Pancreas (tissue), 10 donors: ENCODE measurements around the gene EP300. TPM values are rescaled to one million over a fixed set of nuclear protein-coding genes. Genes with fewer than 3 reads are reported as not detected.
A peak's percentile ranks its signal among the peaks of the same experiment; 100 is the strongest.
"Not testable (repeated sequence)": the region's sequence is repeated elsewhere in the genome, so short reads cannot be mapped to it uniquely, and the experiment has no call there.

Experiments
- ATAC-seq, 4 donors: fragments of 200-7000 bp; cut with Tn5 transposase; one replicate each; pipeline versions ENCODE4 v1.8.0 to v1.9.1; 2020; ENCODE audit warnings: mild to moderate bottlenecking in 4 of 4, moderate library complexity in 4 of 4
- DNase-seq, 6 donors: peaks; one replicate each; pipeline ENCODE4 v3.0.0-alpha.2; 2020
- FAIRE-seq: peaks from 2 replicates; lab custom pipeline; 2012; peaks lifted over from hg19 to GRCh38; lab: Jason Lieb, UNC
- H3K27ac ChIP-seq, 4 donors: fragments of 200-600 bp; sonication (generic); 1 replicate in 3 of 4; 2 replicates in 1 of 4; pipeline versions ENCODE4 v1.5.0 to v1.8.0; 2020
- H3K27me3 ChIP-seq, 4 donors: fragments of 200-600 bp; one replicate each; pipeline ENCODE4 v1.8.0; 2021
- H3K36me3 ChIP-seq, 3 donors: fragments of 200-600 bp; sonication (generic) in 1 of 3; one replicate each; pipeline versions ENCODE4 v1.5.0 to v1.8.0; 2020 to 2021
- H3K4me1 ChIP-seq, 3 donors: fragments of 200-600 bp; one replicate each; pipeline ENCODE4 v1.8.0; 2021
- H3K4me3 ChIP-seq, 4 donors: fragments of 200-600 bp; sonication (generic) in 2 of 4; one replicate each; pipeline versions ENCODE4 v1.5.0 to v1.8.0; 2020 to 2021
- H3K9me3 ChIP-seq, 4 donors: fragments of 200-600 bp; one replicate each; pipeline ENCODE4 v1.8.0; 2021
- CTCF ChIP-seq, 4 donors: fragments of 200-600 bp; sonication (generic) in 3 of 4; IDR thresholded peaks; one replicate each; pipeline versions ENCODE4 v1.5.0 to v1.8.0; 2021; ENCODE audit warnings: antibody characterized with exemption in 4 of 4
- WGBS, 2 donors: extraction: QIAGEN DNeasy Blood & Tissue Kit; methylation state at CpG; one replicate each; pipeline ENCODE4 v1.1.7; 2013; 5-methylcytosine and 5-hydroxymethylcytosine counted together
- intact Hi-C, 3 donors: fragments of 100-400 bp; cut with DNase I; formaldehyde crosslinking; loops; one replicate each; pipeline versions ENCODE4 v1.11.1 to v1.14.2; 2022
- polyA plus RNA-seq, 2 donors: library from polyadenylated mRNA; stranded (reverse); fragments of 200-250 nt; gene quantifications; one replicate each; pipeline ENCODE4 v1.2.3, GENCODE V29; 2013
- total RNA-seq, 6 donors: library from RNA; stranded (reverse); fragmentation: NEBNext Ultra II Directional in 4 of 6; extraction: Animal tissue kit (Norgen Biotek cat#: 25700) in 4 of 6; gene quantifications; one replicate each; pipeline versions ENCODE4 v1.2.1 to v1.2.4, GENCODE V29; 2021 to 2023
- donor health status: healthy with polysubstance abuse.
- donor health status: DM: no; HTN: no; CAD: no; lungs with moderate emphysema.
- donor health status: DM: no; HTN: no; CAD: no.
- donor health status: control.
- donor health status: control.
- donor health status: Bipolar disorder and iron deficiency.
- donor health status: DM: yes; HTN: yes; CAD: no.
- donor health status: DM: no; HTN: no; CAD: no.
- donor health status: DM: no; HTN: no; CAD: no.
- donor health status: DM: yes; HTN: yes; CAD: no.

Gene EP300
- total and polyA plus RNA-seq, 8 donors = 10.0 to 39.7 (median 24.6) TPM

- WGBS, 2 donors = 55 to 62% methylated on average over 3 of the region's 3 CpGs
Observed at GRCh38 chr22:41096391-41096790, 4.0 kb downstream of the EP300 start.

GRCh38 chr22:41096841-41097240 lies 4.4 kb downstream of the EP300 start:
- no peak overlapping the region for H3K27ac ChIP-seq
- DNase-seq (no peak), ATAC-seq (no peak), FAIRE-seq (no peak)
- 74 to 76% methylated on average over 4 of the region's 4 CpGs for WGBS, 2 donors
- no peaks in the 10 kb centered on the region for H3K36me3 ChIP-seq
- intact Hi-C loops = loop anchor here in 1 of 3 donors (10.0 kb wide), 1 partner anchor 142 kb away; the partner anchor contains the start of gene RBX1
- H3K9me3 ChIP-seq = no peaks in the 10 kb centered on the region
- H3K4me3 ChIP-seq = no peak overlapping the region
- TF ChIP-seq CTCF (IDR thresholded peaks at IDR 0.05) = no peak
- H3K27me3 ChIP-seq = no peaks in the 10 kb centered on the region
- peaks cover 5 to 45% (median 16%) of the 10 kb centered on the region in 3 donors for H3K4me1 ChIP-seq

More at GRCh38 chr22:41096391-41096790, 4.0 kb downstream of the EP300 start:
- ATAC-seq (no peak), FAIRE-seq (no peak), DNase-seq (no peak)
- Histone ChIP-seq H3K27me3 (no peaks in the 10 kb centered on the region), H3K4me3 (no peak overlapping the region), H3K27ac (no peak overlapping the region), H3K9me3 (no peaks in the 10 kb centered on the region), H3K4me1 (peaks cover 5 to 41% (median 16%) of the 10 kb centered on the region in 3 donors), H3K36me3 (no peaks in the 10 kb centered on the region)
- intact Hi-C loops = loop anchor here in 1 of 3 donors (10.0 kb wide), 1 partner anchor 142 kb away; the partner anchor contains the start of gene RBX1
- no peak for TF ChIP-seq CTCF (IDR thresholded peaks at IDR 0.05)

GRCh38 chr22:41099036-41099435 lies 6.6 kb downstream of the EP300 start:
- 81 to 86% methylated on average over 16 of the region's 16 CpGs for WGBS, 2 donors
- Histone ChIP-seq H3K4me3 (no peak overlapping the region), H3K9me3 (no peaks in the 10 kb centered on the region), H3K27ac (no peak overlapping the region), H3K4me1 (peaks cover 5 to 47% (median 16%) of the 10 kb centered on the region in 3 donors), H3K27me3 (no peaks in the 10 kb centered on the region), H3K36me3 (no peaks in the 10 kb centered on the region)
- no peak for TF ChIP-seq CTCF (IDR thresholded peaks at IDR 0.05)
- intact Hi-C loops = loop anchor here in 1 of 3 donors (10.0 kb wide), 1 partner anchor 144 kb away; the partner anchor contains the start of gene RBX1
- DNase-seq = no peak
- no peak for FAIRE-seq
- no peak for ATAC-seq

- ATAC-seq = peak in 1 of 4 donors; percentile 27
- no peak for FAIRE-seq
- Histone ChIP-seq H3K27ac (no peak overlapping the region), H3K4me1 (peaks cover 0 to 19% (median 3%) of the 10 kb centered on the region in 3 donors), H3K36me3 (no peaks in the 10 kb centered on the region), H3K27me3 (no peaks in the 10 kb centered on the region), H3K9me3 (no peaks in the 10 kb centered on the region), H3K4me3 (no peak overlapping the region)
- DNase-seq = no peak
- WGBS, 2 donors = 68 to 72% methylated on average over 8 of the region's 8 CpGs
- TF ChIP-seq CTCF (IDR thresholded peaks at IDR 0.05) = no peak
- intact Hi-C loops = no loop called here
Observed at GRCh38 chr22:41106122-41106968, 14.0 kb downstream of the EP300 start.

GRCh38 chr22:41106969-41107325 lies 14.6 kb downstream of the EP300 start:
- not testable (repeated sequence) for FAIRE-seq

More at GRCh38 chr22:41106969-41107325, 14.6 kb downstream of the EP300 start:
- ATAC-seq, DNase-seq, H3K27ac ChIP-seq, H3K4me3 ChIP-seq, H3K36me3 ChIP-seq, H3K27me3 ChIP-seq, intact Hi-C loops, H3K9me3 ChIP-seq: not testable (repeated sequence)
- 85 to 87% methylated on average over 9 of the region's 9 CpGs for WGBS, 2 donors
- peaks cover 0 to 14% (median 3%) of the 10 kb centered on the region in 3 donors for H3K4me1 ChIP-seq
